ENCODE measurements around the gene KCNQ1. TPM values are rescaled to one million over a fixed set of nuclear protein-coding genes. Genes with fewer than 3 reads are reported as not detected.

KCNQ1 gene
- total RNA-seq, 1 experiment from 2014 or later: not detected

DNA sequence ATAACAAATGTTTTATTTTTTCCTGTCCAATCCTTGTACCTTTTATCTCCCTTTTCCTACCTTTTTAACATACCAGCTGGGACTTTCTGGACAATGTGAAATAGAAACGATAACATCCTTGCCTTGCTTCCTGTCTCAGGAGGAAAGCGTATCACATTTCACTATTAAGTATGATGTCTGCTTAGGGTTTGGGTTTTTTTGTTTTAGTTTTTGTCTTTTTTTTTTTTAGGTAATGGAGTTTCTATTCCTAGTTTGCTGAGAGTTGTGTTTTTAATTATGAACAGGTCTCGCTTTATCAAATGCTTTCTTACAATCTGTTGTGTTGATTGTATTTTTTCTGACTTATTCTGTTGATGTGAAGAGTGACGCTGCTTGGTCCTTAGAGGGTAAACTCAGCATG, 319.2 kb downstream of the KCNQ1 start:
- DNase-seq (ENCODE audit: unreplicated experiment): no peak
- no TSS peak for BruUV-seq (replicated peaks)
- TF ChIP-seq, protein P1, sequence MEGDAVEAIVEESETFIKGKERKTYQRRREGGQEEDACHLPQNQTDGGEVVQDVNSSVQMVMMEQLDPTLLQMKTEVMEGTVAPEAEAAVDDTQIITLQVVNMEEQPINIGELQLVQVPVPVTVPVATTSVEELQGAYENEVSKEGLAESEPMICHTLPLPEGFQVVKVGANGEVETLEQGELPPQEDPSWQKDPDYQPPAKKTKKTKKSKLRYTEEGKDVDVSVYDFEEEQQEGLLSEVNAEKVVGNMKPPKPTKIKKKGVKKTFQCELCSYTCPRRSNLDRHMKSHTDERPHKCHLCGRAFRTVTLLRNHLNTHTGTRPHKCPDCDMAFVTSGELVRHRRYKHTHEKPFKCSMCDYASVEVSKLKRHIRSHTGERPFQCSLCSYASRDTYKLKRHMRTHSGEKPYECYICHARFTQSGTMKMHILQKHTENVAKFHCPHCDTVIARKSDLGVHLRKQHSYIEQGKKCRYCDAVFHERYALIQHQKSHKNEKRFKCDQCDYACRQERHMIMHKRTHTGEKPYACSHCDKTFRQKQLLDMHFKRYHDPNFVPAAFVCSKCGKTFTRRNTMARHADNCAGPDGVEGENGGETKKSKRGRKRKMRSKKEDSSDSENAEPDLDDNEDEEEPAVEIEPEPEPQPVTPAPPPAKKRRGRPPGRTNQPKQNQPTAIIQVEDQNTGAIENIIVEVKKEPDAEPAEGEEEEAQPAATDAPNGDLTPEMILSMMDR (IDR thresholded peaks at IDR 0.05; ENCODE audit: unreplicated experiment): no peak
- ChIA-PET CTCF (no interaction called here), POLR2A (interaction anchor here (0.7 kb wide), 1 partner anchor 22 kb away, joined by 3 read pairs; no protein-coding TSS in a partner anchor)
- no peaks in the 10 kb centered on the region for H3K36me3 Mint-ChIP-seq (ENCODE audit: insufficient read depth, unreplicated experiment)
- H3K27me3 Mint-ChIP-seq (ENCODE audit: insufficient read depth, unreplicated experiment): peaks cover 19% of the 10 kb centered on the region
- peaks cover 6% of the 10 kb centered on the region for H3K4me1 Mint-ChIP-seq (ENCODE audit: insufficient read depth, unreplicated experiment)
- intact Hi-C loops (cut with micrococcal nuclease): no loop called here
- no peak overlapping the region for H3K4me3 Mint-ChIP-seq (ENCODE audit: unreplicated experiment)
- no peak overlapping the region for H3K27ac Mint-ChIP-seq (ENCODE audit: low read depth, unreplicated experiment)
- peaks cover 14% of the 10 kb centered on the region for H3K9me3 Mint-ChIP-seq (ENCODE audit: unreplicated experiment)

DNA sequence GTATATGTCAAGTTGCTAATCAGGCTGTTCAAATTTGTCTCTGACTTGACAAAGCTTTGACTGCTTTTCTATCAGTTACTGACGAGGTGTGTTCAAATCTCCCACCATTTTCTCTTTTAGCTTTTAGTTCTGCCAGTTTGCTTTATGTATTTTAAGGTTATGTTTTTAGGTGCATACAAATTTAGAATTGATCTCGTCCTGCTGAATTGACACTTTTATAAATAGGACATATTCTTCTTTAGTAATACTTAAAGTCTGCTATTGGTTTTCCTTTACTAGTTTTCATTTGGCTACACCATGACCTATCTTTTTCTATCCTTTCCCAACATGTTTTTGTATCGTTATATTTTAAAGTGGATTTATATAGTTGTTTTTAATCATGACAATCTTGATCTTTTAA, 320.7 kb downstream of the KCNQ1 start:
- no peak for DNase-seq (ENCODE audit: unreplicated experiment)
- H3K4me3 Mint-ChIP-seq (ENCODE audit: unreplicated experiment): no peak overlapping the region
- H3K27ac Mint-ChIP-seq (ENCODE audit: low read depth, unreplicated experiment): no peak overlapping the region
- H3K9me3 Mint-ChIP-seq (ENCODE audit: unreplicated experiment): peaks cover 14% of the 10 kb centered on the region
- ChIA-PET CTCF (interaction anchor here (1.2 kb wide), 1 partner anchor 127 kb away, joined by 3 read pairs; no protein-coding TSS in a partner anchor), POLR2A (interaction anchor here (0.8 kb wide), 1 partner anchor 10 kb away, joined by 3 read pairs; no protein-coding TSS in a partner anchor)
- peaks cover 19% of the 10 kb centered on the region for H3K27me3 Mint-ChIP-seq (ENCODE audit: insufficient read depth, unreplicated experiment)
- no peaks in the 10 kb centered on the region for H3K36me3 Mint-ChIP-seq (ENCODE audit: insufficient read depth, unreplicated experiment)
- no TSS peak for BruUV-seq (replicated peaks)
- intact Hi-C loops (cut with micrococcal nuclease): no loop called here
- TF ChIP-seq, protein P1 (IDR thresholded peaks at IDR 0.05; ENCODE audit: unreplicated experiment): no peak
- H3K4me1 Mint-ChIP-seq (ENCODE audit: insufficient read depth, unreplicated experiment): peaks cover 10% of the 10 kb centered on the region

DNA sequence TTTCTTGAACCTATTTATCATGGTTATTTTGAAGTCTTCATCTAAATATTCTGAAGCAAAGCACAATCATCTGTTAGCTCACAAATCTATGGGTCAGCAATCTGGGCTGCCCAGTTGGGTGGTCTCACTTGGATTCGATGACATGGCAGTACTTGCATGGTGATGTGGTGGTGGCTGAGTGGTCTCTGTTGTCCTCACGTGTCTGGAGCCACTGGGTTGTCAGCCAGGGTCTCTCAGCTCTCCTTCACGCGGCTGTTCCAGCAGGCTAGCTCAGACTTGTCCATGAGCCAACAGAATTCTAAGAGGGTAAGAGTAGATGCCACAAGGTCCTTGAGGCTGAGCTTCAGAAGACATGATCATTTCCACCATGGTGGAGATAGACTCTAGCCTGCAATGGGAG, 321.4 kb downstream of the KCNQ1 start:
- no TSS peak for BruUV-seq (replicated peaks)
- Mint-ChIP-seq H3K36me3 (ENCODE audit: insufficient read depth, unreplicated experiment) (no peaks in the 10 kb centered on the region), H3K27me3 (ENCODE audit: insufficient read depth, unreplicated experiment) (peaks cover 19% of the 10 kb centered on the region), H3K9me3 (ENCODE audit: unreplicated experiment) (peaks cover 14% of the 10 kb centered on the region), H3K4me1 (ENCODE audit: insufficient read depth, unreplicated experiment) (peaks cover 16% of the 10 kb centered on the region), H3K4me3 (ENCODE audit: unreplicated experiment) (no peak overlapping the region), H3K27ac (ENCODE audit: low read depth, unreplicated experiment) (no peak overlapping the region)
- ChIA-PET CTCF (interaction anchor here (0.7 to 1.2 kb wide), 2 partner anchors 10 to 127 kb away, joined by 3 read pairs; no protein-coding TSS in a partner anchor), POLR2A (interaction anchor here (0.8 kb wide), 1 partner anchor 9 kb away, joined by 3 read pairs; no protein-coding TSS in a partner anchor)
- DNase-seq (ENCODE audit: unreplicated experiment): no peak
- TF ChIP-seq, protein P1 (IDR thresholded peaks at IDR 0.05; ENCODE audit: unreplicated experiment): no peak
- intact Hi-C loops (cut with micrococcal nuclease): no loop called here

DNA sequence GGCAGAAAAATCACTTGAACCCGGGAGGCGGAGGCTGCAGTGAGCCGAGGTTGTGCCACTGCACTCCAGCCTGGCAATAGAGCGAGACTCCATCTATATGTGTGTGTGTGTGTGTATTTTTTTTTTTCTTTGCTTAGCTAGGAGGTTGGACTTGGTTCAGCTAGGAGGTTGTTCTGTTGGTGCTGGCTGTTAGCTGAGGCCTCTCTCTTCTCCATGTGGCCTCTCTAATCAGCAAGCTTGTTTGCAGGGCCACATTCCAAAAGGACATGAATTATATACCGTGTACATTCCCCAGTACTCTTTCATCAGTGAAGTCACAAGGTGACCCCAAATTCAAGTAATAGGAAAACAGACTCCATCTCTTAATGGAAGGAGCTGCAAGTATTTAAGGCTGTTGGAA, 322.3 kb downstream of the KCNQ1 start:
- intact Hi-C loops (cut with micrococcal nuclease): no loop called here
- peaks cover 22% of the 10 kb centered on the region for H3K4me1 Mint-ChIP-seq (ENCODE audit: insufficient read depth, unreplicated experiment)
- no TSS peak for BruUV-seq (replicated peaks)
- TF ChIP-seq, protein P1 (IDR thresholded peaks at IDR 0.05; ENCODE audit: unreplicated experiment): no peak
- no peak for DNase-seq (ENCODE audit: unreplicated experiment)
- H3K36me3 Mint-ChIP-seq (ENCODE audit: insufficient read depth, unreplicated experiment): no peaks in the 10 kb centered on the region
- peaks cover 14% of the 10 kb centered on the region for H3K9me3 Mint-ChIP-seq (ENCODE audit: unreplicated experiment)
- peaks cover 19% of the 10 kb centered on the region for H3K27me3 Mint-ChIP-seq (ENCODE audit: insufficient read depth, unreplicated experiment)
- H3K27ac Mint-ChIP-seq (ENCODE audit: low read depth, unreplicated experiment): no peak overlapping the region
- CTCF ChIA-PET: no interaction called here
- no peak overlapping the region for H3K4me3 Mint-ChIP-seq (ENCODE audit: unreplicated experiment)
- POLR2A ChIA-PET: interaction anchor here (1.6 kb wide), 1 partner anchor 11 kb away, joined by 3 read pairs; no protein-coding TSS in a partner anchor

All from MCF 10A (cell line).